ENCODE data around the gene DCUN1D3. TPM values are rescaled to one million over a fixed set of nuclear protein-coding genes. Genes with fewer than 3 reads are reported as not detected.

Gene DCUN1D3
- total and polyA plus RNA-seq, 2 donors (not counting 3 experiments of a cell fraction or from before 2014, with no cell fraction given), result 10.4 to 35.0 TPM

DNA sequence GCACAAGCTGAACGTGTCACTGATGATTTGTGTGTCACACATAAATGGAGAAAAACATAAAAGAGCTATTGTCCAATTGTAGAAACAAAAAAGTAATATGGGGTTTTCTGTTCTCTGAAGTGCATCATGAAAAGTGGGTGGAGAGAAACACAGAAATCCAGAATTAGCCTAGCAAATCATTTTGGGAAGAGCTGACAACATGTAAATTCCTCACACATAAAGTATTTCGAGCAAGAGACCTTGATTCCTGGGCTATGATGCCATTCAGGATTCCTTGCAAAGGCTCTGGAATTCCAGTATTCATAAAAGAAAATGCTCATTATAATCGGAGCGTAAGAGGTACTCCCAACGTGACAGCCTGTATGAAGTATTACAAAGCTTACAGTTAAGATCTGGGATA, 1.1 kb downstream of the DCUN1D3 start:
- H3K9ac ChIP-seq (replicated peaks; ENCODE audit: extremely low read depth, insufficient read depth, low read length), result peak overlapping the region; percentile 94
- TSS peak; percentile 36 for BruUV-seq (replicated peaks)
- DNase-seq (ENCODE audit: low read depth, low spot score), result peak; percentile 45
- peaks cover 77% of the 10 kb centered on the region for H3K79me2 ChIP-seq (ENCODE audit: control insufficient read depth, insufficient read depth, low read length)
- H4K20me1 ChIP-seq (replicated peaks; ENCODE audit: control insufficient read depth, extremely low read depth, insufficient read depth, low read length), result no peaks in the 10 kb centered on the region
- no peak for TF ChIP-seq MYC (IDR thresholded peaks at IDR 0.05; ENCODE audit: low read depth, low read length)
- TF ChIP-seq, protein P1, sequence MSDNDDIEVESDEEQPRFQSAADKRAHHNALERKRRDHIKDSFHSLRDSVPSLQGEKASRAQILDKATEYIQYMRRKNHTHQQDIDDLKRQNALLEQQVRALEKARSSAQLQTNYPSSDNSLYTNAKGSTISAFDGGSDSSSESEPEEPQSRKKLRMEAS (IDR thresholded peaks at IDR 0.05; ENCODE audit: insufficient read depth, insufficient read length), result no peak
- TF ChIP-seq EZH2 (IDR thresholded peaks at IDR 0.05; ENCODE audit: borderline replicate concordance, low read depth, low read length, severe bottlenecking), result no peak
- TF ChIP-seq, protein P2, sequence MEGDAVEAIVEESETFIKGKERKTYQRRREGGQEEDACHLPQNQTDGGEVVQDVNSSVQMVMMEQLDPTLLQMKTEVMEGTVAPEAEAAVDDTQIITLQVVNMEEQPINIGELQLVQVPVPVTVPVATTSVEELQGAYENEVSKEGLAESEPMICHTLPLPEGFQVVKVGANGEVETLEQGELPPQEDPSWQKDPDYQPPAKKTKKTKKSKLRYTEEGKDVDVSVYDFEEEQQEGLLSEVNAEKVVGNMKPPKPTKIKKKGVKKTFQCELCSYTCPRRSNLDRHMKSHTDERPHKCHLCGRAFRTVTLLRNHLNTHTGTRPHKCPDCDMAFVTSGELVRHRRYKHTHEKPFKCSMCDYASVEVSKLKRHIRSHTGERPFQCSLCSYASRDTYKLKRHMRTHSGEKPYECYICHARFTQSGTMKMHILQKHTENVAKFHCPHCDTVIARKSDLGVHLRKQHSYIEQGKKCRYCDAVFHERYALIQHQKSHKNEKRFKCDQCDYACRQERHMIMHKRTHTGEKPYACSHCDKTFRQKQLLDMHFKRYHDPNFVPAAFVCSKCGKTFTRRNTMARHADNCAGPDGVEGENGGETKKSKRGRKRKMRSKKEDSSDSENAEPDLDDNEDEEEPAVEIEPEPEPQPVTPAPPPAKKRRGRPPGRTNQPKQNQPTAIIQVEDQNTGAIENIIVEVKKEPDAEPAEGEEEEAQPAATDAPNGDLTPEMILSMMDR (IDR thresholded peaks at IDR 0.05; ENCODE audit: extremely low read depth in 1 of 2, insufficient read depth in 1 of 2, low read depth in 1 of 2, low read length in 2 of 2), result no peak
- TF ChIP-seq FOS (IDR thresholded peaks at IDR 0.05; ENCODE audit: borderline replicate concordance, insufficient read depth, low read length), result no peak
- TF ChIP-seq GATA2 (IDR thresholded peaks at IDR 0.05; ENCODE audit: insufficient read depth, insufficient read length, low read depth, low read length), result no peak
- no peak for TF ChIP-seq JUN (IDR thresholded peaks at IDR 0.05; ENCODE audit: borderline replicate concordance, insufficient read depth, insufficient read length, low read depth)
- TF ChIP-seq POLR2AphosphoS5 (IDR thresholded peaks at IDR 0.05; ENCODE audit: insufficient read depth, low read depth, low read length), result no peak
- TF ChIP-seq POLR2A (IDR thresholded peaks at IDR 0.05; ENCODE audit: low read depth, low read length), result no peak
- peak overlapping the region; percentile 92 for H3K4me2 ChIP-seq (ENCODE audit: insufficient read depth, low read length)
- CTCF ChIA-PET, result interaction anchor here (0.8 to 3.6 kb wide), 5 partner anchors 17 to 104 kb away, joined by 3 to 33 read pairs (median 5); no protein-coding TSS in a partner anchor
- H3K27ac ChIP-seq (ENCODE audit: insufficient read depth, low read depth, low read length), result peak overlapping the region; percentile 81
- no peaks in the 10 kb centered on the region for H3K9me1 ChIP-seq (replicated peaks; ENCODE audit: control insufficient read depth, extremely low read depth, insufficient read depth, low read length)
- peaks cover 47% of the 10 kb centered on the region for H3K4me1 ChIP-seq (ENCODE audit: control insufficient read depth, extremely low read depth, insufficient read depth, low read length)
- dilution Hi-C loops (cut with MboI; ENCODE audit: extremely low pct_ligation_motif_present, low sequenced_read_pairs) (no loop called here), intact Hi-C loops (cut with micrococcal nuclease) (no loop called here)
- POLR2A ChIA-PET, result interaction anchor here (0.9 to 2.6 kb wide), 2 partner anchors 45 to 48 kb away, joined by 3 to 15 read pairs; no protein-coding TSS in a partner anchor
- peak; percentile 75 for FAIRE-seq
- H3K36me3 ChIP-seq (ENCODE audit: control insufficient read depth in 2 of 2, extremely low read depth in 1 of 2, insufficient read depth in 2 of 2, low read length in 2 of 2), result peaks cover 7 to 15% of the 10 kb centered on the region in 2 experiments
- no peaks in the 10 kb centered on the region for H3K9me3 ChIP-seq (replicated peaks; ENCODE audit: control insufficient read depth, insufficient read depth, low read length)
- no peak overlapping the region for H2AFZ ChIP-seq (ENCODE audit: low read depth, low read length)
- peak overlapping the region; percentile 56 to 96 (median 83) for H3K4me3 ChIP-seq (replicated peaks in 1 of 3; ENCODE audit: insufficient read depth in 1 of 3, low read depth in 1 of 3, low read length in 3 of 3)
- H3K27me3 ChIP-seq (ENCODE audit: control insufficient read depth in 2 of 2, insufficient read depth in 2 of 2, low read length in 2 of 2), result no peaks in the 10 kb centered on the region

Data from endothelial cell of umbilical vein (primary cell).